ENCODE measurements around the gene TMEM51. TPM values are rescaled to one million over a fixed set of nuclear protein-coding genes. Genes with fewer than 3 reads are reported as not detected.
"Not testable (repeated sequence)": the region's sequence is repeated elsewhere in the genome, so short reads cannot be mapped to it uniquely, and the experiment has no call there.

TMEM51 gene
- total RNA-seq, 4 donors from 2014 or later, result 6.4 to 12.2 (median 10.6) TPM

DNA sequence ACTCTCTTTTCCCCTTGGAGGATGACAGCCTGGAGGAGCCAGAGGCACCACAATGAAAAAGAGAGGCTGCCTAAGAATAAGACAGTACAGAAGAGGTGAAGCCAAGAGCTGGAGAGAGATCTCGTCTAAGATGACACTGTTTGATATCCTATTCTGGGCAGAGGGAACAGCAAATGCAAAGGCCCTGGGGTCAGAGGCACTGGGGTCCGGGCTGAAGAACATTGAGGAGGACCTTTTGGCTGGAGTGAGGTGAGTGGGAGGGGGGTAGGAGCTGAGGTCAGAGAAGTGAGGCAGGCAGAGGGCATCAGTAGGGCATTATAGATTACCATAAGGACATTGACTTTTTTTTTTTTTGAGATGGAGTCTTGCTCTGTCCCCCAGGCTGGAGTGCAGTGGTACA, 19.3 kb upstream of the TMEM51 start:
- H3K4me3 ChIP-seq, result no peak overlapping the region

DNA sequence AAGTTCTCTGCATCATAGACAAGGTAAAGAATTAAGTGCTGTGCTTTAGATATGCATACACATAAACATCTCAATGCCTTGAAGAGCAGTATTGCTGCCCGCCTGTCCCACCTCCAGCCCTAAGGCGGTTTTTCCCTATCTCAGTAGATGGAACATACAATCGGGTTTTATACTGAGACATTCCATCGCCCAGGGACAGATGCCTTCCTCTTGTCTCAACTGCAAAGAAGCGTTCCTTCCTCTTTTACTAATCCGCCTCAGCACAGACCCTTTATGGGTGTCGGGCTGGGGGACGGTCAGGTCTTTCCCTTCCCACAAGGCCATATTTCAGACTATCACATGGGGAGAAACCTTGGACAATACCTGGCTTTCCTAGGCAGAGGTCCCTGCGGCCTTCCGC, 17.9 kb upstream of the TMEM51 start:
- not testable (repeated sequence) for H3K9me3 ChIP-seq; DNase-seq (ENCODE audit: low spot score in 2 of 2); H3K4me3 ChIP-seq; H3K36me3 ChIP-seq; H3K27ac ChIP-seq; H3K4me1 ChIP-seq
- H3K27me3 ChIP-seq, result peaks cover 11% of the 10 kb centered on the region
- WGBS, result 82% methylated on average over 10 of the region's 10 CpGs

More for the DNA sequence above, 19.3 kb upstream of the TMEM51 start:
- WGBS, result 68% methylated on average over 2 of the region's 2 CpGs
- no peak for TF ChIP-seq EP300 (IDR thresholded peaks at IDR 0.05)
- TF ChIP-seq, protein P1, sequence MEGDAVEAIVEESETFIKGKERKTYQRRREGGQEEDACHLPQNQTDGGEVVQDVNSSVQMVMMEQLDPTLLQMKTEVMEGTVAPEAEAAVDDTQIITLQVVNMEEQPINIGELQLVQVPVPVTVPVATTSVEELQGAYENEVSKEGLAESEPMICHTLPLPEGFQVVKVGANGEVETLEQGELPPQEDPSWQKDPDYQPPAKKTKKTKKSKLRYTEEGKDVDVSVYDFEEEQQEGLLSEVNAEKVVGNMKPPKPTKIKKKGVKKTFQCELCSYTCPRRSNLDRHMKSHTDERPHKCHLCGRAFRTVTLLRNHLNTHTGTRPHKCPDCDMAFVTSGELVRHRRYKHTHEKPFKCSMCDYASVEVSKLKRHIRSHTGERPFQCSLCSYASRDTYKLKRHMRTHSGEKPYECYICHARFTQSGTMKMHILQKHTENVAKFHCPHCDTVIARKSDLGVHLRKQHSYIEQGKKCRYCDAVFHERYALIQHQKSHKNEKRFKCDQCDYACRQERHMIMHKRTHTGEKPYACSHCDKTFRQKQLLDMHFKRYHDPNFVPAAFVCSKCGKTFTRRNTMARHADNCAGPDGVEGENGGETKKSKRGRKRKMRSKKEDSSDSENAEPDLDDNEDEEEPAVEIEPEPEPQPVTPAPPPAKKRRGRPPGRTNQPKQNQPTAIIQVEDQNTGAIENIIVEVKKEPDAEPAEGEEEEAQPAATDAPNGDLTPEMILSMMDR (IDR thresholded peaks at IDR 0.05), result no peak
- peaks cover 5% of the 10 kb centered on the region for H3K9me3 ChIP-seq
- DNase-seq (ENCODE audit: low spot score in 2 of 2), result no peak
- H3K27me3 ChIP-seq, result peaks cover 11% of the 10 kb centered on the region
- no peaks in the 10 kb centered on the region for H3K36me3 ChIP-seq
- no peak overlapping the region for H3K27ac ChIP-seq
- H3K4me1 ChIP-seq, result no peaks in the 10 kb centered on the region

DNA sequence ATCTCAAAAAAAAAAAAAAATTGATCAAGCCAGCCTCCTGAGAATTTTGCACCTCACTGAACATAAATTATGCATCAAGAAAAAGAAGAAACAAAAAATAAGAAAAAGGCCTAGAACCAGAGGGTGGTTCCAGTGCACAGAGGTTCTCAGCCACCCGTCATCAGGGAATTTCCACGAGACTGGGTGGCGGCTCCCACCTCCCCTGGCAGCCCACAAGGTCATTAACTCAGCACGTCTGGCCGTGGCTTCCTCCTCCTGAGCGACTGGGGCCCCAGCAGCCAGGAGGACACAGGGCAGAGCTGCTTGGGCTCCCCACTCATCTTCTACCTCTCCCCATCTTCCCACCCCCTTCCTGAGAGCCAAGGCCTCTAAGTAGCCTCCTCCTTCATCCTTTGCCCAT, 15.7 kb upstream of the TMEM51 start:
- 45% methylated on average over 6 of the region's 6 CpGs for WGBS
- H3K27me3 ChIP-seq, result peaks cover 11% of the 10 kb centered on the region
- no peaks in the 10 kb centered on the region for H3K9me3 ChIP-seq
- no peak overlapping the region for H3K4me3 ChIP-seq
- DNase-seq (ENCODE audit: low spot score in 2 of 2), result no peak
- H3K4me1 ChIP-seq, result no peaks in the 10 kb centered on the region
- no peaks in the 10 kb centered on the region for H3K36me3 ChIP-seq
- TF ChIP-seq EP300 (IDR thresholded peaks at IDR 0.05) (no peak), POLR2A (IDR thresholded peaks at IDR 0.05) (no peak), POLR2AphosphoS5 (IDR thresholded peaks at IDR 0.05) (no peak)
- TF ChIP-seq, protein P1 (IDR thresholded peaks at IDR 0.05), result no peak
- no peak overlapping the region for H3K27ac ChIP-seq

DNA sequence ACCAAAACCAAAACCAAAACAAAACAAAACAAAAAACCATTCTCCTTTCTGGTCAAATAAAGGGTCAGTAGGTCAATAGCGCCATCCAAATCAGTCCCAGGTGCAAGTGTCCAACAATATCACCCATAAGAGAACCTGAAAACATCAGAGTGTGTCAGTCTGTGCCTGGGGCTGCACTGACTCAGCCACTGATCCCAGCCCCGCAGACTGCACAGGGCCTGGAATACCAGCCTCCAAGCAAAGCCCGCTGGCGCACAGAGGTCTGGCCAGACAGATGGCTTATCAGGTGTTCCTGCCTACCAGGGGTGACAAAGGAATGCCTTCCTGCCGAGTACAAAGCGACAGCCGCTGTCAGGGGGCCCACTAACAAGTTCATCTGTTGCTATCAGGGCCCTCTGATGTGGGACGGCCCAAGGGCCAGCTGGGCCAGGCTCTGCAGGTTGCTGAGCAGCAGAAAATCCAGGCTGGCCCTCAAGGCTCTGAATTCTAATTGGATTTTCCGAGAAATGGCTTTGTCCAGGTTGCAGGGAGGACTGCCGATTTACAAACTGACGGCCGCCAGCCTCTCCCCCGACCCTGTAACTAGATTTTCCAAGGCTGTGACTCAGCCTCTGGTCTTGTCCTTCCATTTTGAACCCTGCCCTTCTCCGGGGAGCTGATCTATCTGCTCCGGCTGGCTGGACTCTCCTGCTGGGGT, 13.7 kb upstream of the TMEM51 start:
- 74% methylated on average over 4 of the region's 15 CpGs for WGBS
- Histone ChIP-seq H3K27me3 (no peaks in the 10 kb centered on the region), H3K36me3 (no peaks in the 10 kb centered on the region), H3K4me1 (no peaks in the 10 kb centered on the region), H3K9me3 (no peaks in the 10 kb centered on the region), H3K4me3 (no peak overlapping the region), H3K27ac (no peak overlapping the region)
- TF ChIP-seq POLR2A (IDR thresholded peaks at IDR 0.05) (no peak), EP300 (IDR thresholded peaks at IDR 0.05) (no peak), POLR2AphosphoS5 (IDR thresholded peaks at IDR 0.05) (no peak)
- TF ChIP-seq, protein P1 (IDR thresholded peaks at IDR 0.05), result no peak
- DNase-seq (ENCODE audit: low spot score in 2 of 2), result no peak

DNA sequence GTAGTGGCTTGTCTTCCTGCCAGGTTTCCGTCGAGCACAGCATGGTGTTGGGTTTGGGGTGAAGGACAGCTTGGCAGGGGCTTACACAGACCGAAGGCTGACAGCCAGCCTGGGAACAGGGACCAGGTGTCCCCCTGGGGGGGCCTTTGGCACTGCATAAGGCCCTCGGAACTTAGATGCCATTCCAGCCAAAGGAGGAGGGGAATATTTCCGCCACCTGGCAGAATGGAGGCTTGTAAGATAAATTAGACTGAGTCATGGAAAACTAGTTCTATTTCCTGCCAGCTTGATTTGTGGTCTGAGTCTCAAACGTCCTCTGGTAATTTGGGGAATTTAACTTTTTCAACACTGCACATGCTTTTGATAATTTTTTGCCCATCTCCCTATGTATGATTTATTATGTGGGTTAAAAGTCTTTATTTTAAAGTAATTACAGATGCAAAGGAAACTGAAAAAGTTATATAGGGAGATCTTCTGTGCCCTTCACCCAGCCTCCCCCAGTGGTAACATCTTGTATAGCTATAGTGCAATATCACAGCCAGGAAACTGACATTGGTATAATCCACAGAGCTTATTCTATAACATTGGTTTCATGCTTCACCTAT, 11.5 kb upstream of the TMEM51 start:
- Histone ChIP-seq H3K9me3 (no peaks in the 10 kb centered on the region), H3K27ac (no peak overlapping the region), H3K36me3 (no peaks in the 10 kb centered on the region), H3K27me3 (no peaks in the 10 kb centered on the region), H3K4me1 (peaks cover 7% of the 10 kb centered on the region), H3K4me3 (no peak overlapping the region)
- DNase-seq (ENCODE audit: low spot score in 2 of 2), result no peak
- TF ChIP-seq POLR2A (IDR thresholded peaks at IDR 0.05) (no peak), EP300 (IDR thresholded peaks at IDR 0.05) (no peak), POLR2AphosphoS5 (IDR thresholded peaks at IDR 0.05) (no peak)
- TF ChIP-seq, protein P1 (IDR thresholded peaks at IDR 0.05), result no peak
- WGBS, result 25% methylated on average over 6 of the region's 6 CpGs
